Measurements from ENCODE around the gene ASAH2. TPM values are rescaled to one million over a fixed set of nuclear protein-coding genes. Genes with fewer than 3 reads are reported as not detected.
A peak's percentile ranks its signal among the peaks of the same experiment; 100 is the strongest.

ASAH2 gene
- total and polyA plus RNA-seq, 2 donors (not counting 1 experiment from before 2014, with no cell fraction given), result 0.25 to 0.44 TPM

DNA sequence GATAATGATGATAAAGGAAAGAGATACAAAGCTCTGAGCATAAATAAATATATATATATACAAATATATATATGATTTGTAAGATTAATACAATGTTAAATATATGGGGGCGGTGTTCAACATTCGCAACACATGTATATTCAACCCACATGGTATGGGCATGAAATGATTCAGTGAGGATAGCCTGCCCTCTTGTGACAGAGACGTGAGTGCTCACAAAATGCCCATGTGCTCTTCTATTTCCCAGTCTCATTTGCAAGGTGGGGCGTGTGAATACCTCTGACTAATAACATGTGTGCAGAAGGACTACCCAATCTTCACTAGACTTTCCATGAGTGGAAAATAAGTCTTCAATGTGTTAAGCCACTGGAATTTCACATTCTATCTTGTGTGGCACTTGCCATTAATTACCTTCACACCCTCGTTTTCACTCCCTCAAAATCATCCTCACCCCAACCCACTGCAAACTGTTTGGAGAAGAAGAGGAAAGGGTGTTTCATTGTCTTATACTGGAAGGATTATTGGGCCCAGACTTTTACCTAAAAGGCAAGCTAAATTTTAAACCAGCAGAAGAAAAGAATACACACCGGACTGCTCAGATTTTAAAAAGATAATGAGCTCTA lies 26.9 kb downstream of the ASAH2 start:
- Histone ChIP-seq H3K4me1 (ENCODE audit: control insufficient read depth in 2 of 2, insufficient read depth in 2 of 2, low read length in 2 of 2) (no peaks in the 10 kb centered on the region), H3K36me3 (replicated peaks in 1 of 2; ENCODE audit: control extremely low read depth in 1 of 2, control insufficient read depth in 1 of 2, extremely low read depth in 1 of 2, insufficient read depth in 2 of 2, low read length in 1 of 2) (no peaks in the 10 kb centered on the region), H3K27me3 (replicated peaks in 1 of 4; ENCODE audit: control extremely low read depth in 1 of 4, control insufficient read depth in 3 of 4, insufficient read depth in 4 of 4, low read length in 3 of 4) (peaks cover 0 to 5% (median 0%) of the 10 kb centered on the region in 4 experiments), H3K9me3 (ENCODE audit: control extremely low read depth in 1 of 3, control insufficient read depth in 2 of 3, insufficient read depth in 1 of 3, low read length in 2 of 3) (no peaks in the 10 kb centered on the region), H3K4me2 (replicated peaks; ENCODE audit: low read depth, low read length, poor library complexity, severe bottlenecking) (no peak overlapping the region), H4K20me1 (ENCODE audit: control insufficient read depth, insufficient read depth, low read length, poor library complexity, severe bottlenecking) (no peaks in the 10 kb centered on the region), H2AFZ (ENCODE audit: insufficient read depth, low read depth, low read length, poor library complexity, severe bottlenecking) (no peak overlapping the region), H3K4me3 (ENCODE audit: control extremely low read depth in 1 of 5, extremely low read depth in 1 of 5, insufficient read depth in 1 of 5, low read depth in 2 of 5, low read length in 4 of 5) (no peak overlapping the region), H3K9ac (ENCODE audit: low read length) (no peak overlapping the region), H3K79me2 (ENCODE audit: control insufficient read depth, insufficient read depth, low read length) (no peaks in the 10 kb centered on the region), H3K27ac (ENCODE audit: low read length in 2 of 2) (no peak overlapping the region)
- ChIA-PET CTCF (interaction anchor here (1.0 to 2.8 kb wide), 7 partner anchors 10 to 631 kb away, joined by 3 to 8 read pairs (median 4); no protein-coding TSS in a partner anchor), POLR2A (no interaction called here)
- Mint-ChIP-seq H3K27me3 (peaks cover 11% of the 10 kb centered on the region), H3K27ac (no peak overlapping the region), H3K4me3 (no peak overlapping the region), H3K9me3 (ENCODE audit: insufficient read depth) (no peaks in the 10 kb centered on the region), H3K4me1 (peaks cover 4% of the 10 kb centered on the region)
- DNase-seq, result peak; percentile 46
- 100% methylated on average over 1 of the region's 6 CpGs for WGBS (ENCODE audit: insufficient coverage)
- intact Hi-C loops (cut with micrococcal nuclease), result no loop called here
- peak; percentile 51 for ATAC-seq (ENCODE audit: low read depth)
- TF ChIP-seq, protein P1, sequence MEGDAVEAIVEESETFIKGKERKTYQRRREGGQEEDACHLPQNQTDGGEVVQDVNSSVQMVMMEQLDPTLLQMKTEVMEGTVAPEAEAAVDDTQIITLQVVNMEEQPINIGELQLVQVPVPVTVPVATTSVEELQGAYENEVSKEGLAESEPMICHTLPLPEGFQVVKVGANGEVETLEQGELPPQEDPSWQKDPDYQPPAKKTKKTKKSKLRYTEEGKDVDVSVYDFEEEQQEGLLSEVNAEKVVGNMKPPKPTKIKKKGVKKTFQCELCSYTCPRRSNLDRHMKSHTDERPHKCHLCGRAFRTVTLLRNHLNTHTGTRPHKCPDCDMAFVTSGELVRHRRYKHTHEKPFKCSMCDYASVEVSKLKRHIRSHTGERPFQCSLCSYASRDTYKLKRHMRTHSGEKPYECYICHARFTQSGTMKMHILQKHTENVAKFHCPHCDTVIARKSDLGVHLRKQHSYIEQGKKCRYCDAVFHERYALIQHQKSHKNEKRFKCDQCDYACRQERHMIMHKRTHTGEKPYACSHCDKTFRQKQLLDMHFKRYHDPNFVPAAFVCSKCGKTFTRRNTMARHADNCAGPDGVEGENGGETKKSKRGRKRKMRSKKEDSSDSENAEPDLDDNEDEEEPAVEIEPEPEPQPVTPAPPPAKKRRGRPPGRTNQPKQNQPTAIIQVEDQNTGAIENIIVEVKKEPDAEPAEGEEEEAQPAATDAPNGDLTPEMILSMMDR (IDR thresholded peaks at IDR 0.05), result peak; percentile 43
- no peak for TF ChIP-seq EZH2 (IDR thresholded peaks at IDR 0.05; ENCODE audit: borderline replicate concordance, insufficient read depth, low read depth, low read length, poor library complexity, severe bottlenecking)

DNA sequence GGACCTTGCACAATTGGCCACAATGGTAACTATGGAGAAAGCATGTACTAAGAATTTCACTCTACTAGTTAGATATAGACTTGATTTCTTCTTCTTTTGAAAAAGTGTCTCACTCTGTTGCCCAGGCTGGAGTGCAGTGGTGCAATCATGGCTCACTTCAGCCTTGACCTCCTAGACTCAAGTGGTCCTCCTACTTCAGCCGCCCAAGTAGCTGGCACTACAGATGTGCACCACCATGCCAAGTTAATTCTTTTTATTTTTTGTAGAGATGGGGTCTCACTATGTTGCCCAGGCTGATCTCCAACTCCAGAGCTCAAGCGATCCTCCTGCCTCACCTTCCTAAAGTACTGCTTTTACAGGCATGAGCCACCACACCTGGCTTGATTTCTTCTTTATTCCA lies 29.1 kb downstream of the ASAH2 start:
- ChIA-PET POLR2A (no interaction called here), CTCF (no interaction called here)
- no CpG with 5 or more reads among the region's 2 CpGs for WGBS (ENCODE audit: insufficient coverage)
- Mint-ChIP-seq H3K9me3 (ENCODE audit: insufficient read depth) (no peaks in the 10 kb centered on the region), H3K27ac (no peak overlapping the region), H3K4me1 (peaks cover 4% of the 10 kb centered on the region), H3K27me3 (peaks cover 10% of the 10 kb centered on the region), H3K4me3 (no peak overlapping the region)
- Histone ChIP-seq H3K9me3 (ENCODE audit: control extremely low read depth in 1 of 3, control insufficient read depth in 2 of 3, insufficient read depth in 1 of 3, low read length in 2 of 3) (peaks cover 0 to 2% (median 0%) of the 10 kb centered on the region in 3 donors), H3K4me3 (ENCODE audit: control extremely low read depth in 1 of 5, extremely low read depth in 1 of 5, insufficient read depth in 1 of 5, low read depth in 2 of 5, low read length in 4 of 5) (no peak overlapping the region), H4K20me1 (ENCODE audit: control insufficient read depth, insufficient read depth, low read length, poor library complexity, severe bottlenecking) (no peaks in the 10 kb centered on the region), H3K36me3 (replicated peaks in 1 of 2; ENCODE audit: control extremely low read depth in 1 of 2, control insufficient read depth in 1 of 2, extremely low read depth in 1 of 2, insufficient read depth in 2 of 2, low read length in 1 of 2) (no peaks in the 10 kb centered on the region), H3K4me2 (replicated peaks; ENCODE audit: low read depth, low read length, poor library complexity, severe bottlenecking) (no peak overlapping the region), H3K9ac (ENCODE audit: low read length) (no peak overlapping the region), H3K27me3 (replicated peaks in 1 of 4; ENCODE audit: control extremely low read depth in 1 of 4, control insufficient read depth in 3 of 4, insufficient read depth in 4 of 4, low read length in 3 of 4) (peaks cover 0 to 3% (median 0%) of the 10 kb centered on the region in 4 experiments), H2AFZ (ENCODE audit: insufficient read depth, low read depth, low read length, poor library complexity, severe bottlenecking) (no peak overlapping the region), H3K4me1 (ENCODE audit: control insufficient read depth in 2 of 2, insufficient read depth in 2 of 2, low read length in 2 of 2) (no peaks in the 10 kb centered on the region), H3K27ac (ENCODE audit: low read length in 2 of 2) (no peak overlapping the region), H3K79me2 (ENCODE audit: control insufficient read depth, insufficient read depth, low read length) (no peaks in the 10 kb centered on the region)
- intact Hi-C loops (cut with micrococcal nuclease), result no loop called here
- ATAC-seq (ENCODE audit: low read depth) (no peak), DNase-seq (no peak)
- TF ChIP-seq, protein P1 (IDR thresholded peaks at IDR 0.05), result no peak
- no peak for TF ChIP-seq EZH2 (IDR thresholded peaks at IDR 0.05; ENCODE audit: borderline replicate concordance, insufficient read depth, low read depth, low read length, poor library complexity, severe bottlenecking)

All from B cell (primary cell).